Tibial nerve (tissue), 4 donors: Measurements from ENCODE around the gene ATF2.

Experiments
- EP300 ChIP-seq, 2 donors: sonication (generic); formaldehyde crosslinking; IDR thresholded peaks; one replicate each; pipeline ENCODE4 v1.6.1; 2017; ENCODE audit warnings: antibody characterized with exemption in 2 of 2, mild to moderate bottlenecking in 1 of 2
- POLR2A ChIP-seq, 2 donors: fragments of 450-650 bp; IDR thresholded peaks; one replicate each; pipeline ENCODE4 v1.6.1; 2017; ENCODE audit warnings: antibody characterized with exemption in 2 of 2, mild to moderate bottlenecking in 2 of 2, moderate library complexity in 2 of 2
- TF ChIP-seq, protein P1 (sequence below), 5 experiments: fragments of 200-600 bp in 3 of 5; fragments of 450-650 bp in 2 of 5; sonication (generic) in 3 of 5; IDR thresholded peaks; one replicate each; pipeline ENCODE4 v1.5.1; 2016 to 2019; ENCODE audit warnings: antibody characterized with exemption in 5 of 5, mild to moderate bottlenecking in 3 of 5, moderate library complexity in 2 of 5

DNA sequence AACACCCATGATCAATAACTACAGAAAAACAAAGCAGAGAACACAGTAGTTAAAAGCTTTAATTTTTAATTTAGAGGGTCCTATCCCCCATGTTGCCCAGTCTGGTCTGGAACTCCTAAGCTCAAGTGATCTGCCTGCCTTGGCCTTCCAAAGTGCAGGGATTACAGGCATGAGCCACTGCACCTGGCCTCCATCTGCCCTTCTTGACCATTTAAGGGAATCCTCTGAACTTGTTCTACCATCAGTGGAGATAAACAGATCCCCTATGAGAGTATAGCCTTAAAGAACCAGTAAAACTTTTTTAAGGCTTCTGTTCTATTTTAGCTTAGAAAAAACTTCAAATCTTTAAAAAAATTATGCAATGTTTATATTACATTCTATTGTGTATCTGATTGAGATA lies 27.0 kb upstream of the ATF2 start:
- TF ChIP-seq, protein P1, sequence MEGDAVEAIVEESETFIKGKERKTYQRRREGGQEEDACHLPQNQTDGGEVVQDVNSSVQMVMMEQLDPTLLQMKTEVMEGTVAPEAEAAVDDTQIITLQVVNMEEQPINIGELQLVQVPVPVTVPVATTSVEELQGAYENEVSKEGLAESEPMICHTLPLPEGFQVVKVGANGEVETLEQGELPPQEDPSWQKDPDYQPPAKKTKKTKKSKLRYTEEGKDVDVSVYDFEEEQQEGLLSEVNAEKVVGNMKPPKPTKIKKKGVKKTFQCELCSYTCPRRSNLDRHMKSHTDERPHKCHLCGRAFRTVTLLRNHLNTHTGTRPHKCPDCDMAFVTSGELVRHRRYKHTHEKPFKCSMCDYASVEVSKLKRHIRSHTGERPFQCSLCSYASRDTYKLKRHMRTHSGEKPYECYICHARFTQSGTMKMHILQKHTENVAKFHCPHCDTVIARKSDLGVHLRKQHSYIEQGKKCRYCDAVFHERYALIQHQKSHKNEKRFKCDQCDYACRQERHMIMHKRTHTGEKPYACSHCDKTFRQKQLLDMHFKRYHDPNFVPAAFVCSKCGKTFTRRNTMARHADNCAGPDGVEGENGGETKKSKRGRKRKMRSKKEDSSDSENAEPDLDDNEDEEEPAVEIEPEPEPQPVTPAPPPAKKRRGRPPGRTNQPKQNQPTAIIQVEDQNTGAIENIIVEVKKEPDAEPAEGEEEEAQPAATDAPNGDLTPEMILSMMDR (IDR thresholded peaks at IDR 0.05): no peak
- no peak for TF ChIP-seq POLR2A (IDR thresholded peaks at IDR 0.05)
- no peak for TF ChIP-seq EP300 (IDR thresholded peaks at IDR 0.05)
